Smooth muscle cell of bladder (primary cell): Measurements from ENCODE around the gene ZNF276. TPM values are rescaled to one million over a fixed set of nuclear protein-coding genes. Genes with fewer than 3 reads are reported as not detected.

Experiments
- total RNA-seq: library from RNA; depleted of rRNA; stranded (reverse); fragments of >200 nt; gene quantifications from 2 replicates; pipeline ENCODE4 v1.2.3, GENCODE V29; 2014

The ZNF276 gene, protein sequence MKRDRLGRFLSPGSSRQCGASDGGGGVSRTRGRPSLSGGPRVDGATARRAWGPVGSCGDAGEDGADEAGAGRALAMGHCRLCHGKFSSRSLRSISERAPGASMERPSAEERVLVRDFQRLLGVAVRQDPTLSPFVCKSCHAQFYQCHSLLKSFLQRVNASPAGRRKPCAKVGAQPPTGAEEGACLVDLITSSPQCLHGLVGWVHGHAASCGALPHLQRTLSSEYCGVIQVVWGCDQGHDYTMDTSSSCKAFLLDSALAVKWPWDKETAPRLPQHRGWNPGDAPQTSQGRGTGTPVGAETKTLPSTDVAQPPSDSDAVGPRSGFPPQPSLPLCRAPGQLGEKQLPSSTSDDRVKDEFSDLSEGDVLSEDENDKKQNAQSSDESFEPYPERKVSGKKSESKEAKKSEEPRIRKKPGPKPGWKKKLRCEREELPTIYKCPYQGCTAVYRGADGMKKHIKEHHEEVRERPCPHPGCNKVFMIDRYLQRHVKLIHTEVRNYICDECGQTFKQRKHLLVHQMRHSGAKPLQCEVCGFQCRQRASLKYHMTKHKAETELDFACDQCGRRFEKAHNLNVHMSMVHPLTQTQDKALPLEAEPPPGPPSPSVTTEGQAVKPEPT
- 8.2 and 12.5 TPM in 2 replicates for total RNA-seq

GRCh38 chr16:89720813-89721545, at the start of gene ZNF276, which contains the start of gene VPS9D1:
Gene ZNF276, plus strand, starts transcription at chr16:89721537. Its CDS starts 104 bp downstream, at chr16:89721641.
Gene VPS9D1, minus strand, starts transcription at chr16:89720898. Its CDS starts 37 bp downstream, at chr16:89720861.

DNA sequence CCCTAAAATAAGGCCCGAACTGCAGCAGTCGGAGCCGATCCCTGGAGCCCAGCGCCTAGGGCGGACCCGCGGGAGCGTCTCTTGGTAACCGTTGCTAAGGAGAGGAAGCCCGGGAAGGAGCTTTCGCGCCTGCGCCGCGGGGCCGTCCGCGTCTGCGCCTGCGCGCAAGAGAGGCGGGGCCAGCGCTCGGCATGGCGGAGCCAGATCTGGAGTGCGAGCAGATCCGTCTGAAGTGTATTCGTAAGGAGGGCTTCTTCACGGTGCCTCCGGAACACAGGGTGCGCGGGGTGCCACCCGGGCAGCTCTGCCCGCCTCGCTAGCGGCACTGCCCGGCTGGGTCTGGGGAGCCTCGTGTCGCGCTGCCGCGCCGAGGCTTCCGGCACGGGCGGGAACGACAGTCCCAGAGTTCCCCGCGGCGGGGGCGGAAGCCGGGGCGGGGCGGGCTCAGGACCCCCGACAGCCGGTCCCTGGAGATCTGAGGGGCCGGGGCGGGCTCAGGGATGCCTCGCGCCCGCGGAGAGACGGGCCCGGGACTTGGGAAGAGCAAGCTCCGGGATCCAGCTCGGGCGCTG, 34.7 kb upstream of the ZNF276 start, which contains the start of gene CDK10:
Gene CDK10 (plus strand): TSS at position 170 of the 572 bp plus-strand sequence. CDS start 22 bp downstream, at position 192.

DNA sequence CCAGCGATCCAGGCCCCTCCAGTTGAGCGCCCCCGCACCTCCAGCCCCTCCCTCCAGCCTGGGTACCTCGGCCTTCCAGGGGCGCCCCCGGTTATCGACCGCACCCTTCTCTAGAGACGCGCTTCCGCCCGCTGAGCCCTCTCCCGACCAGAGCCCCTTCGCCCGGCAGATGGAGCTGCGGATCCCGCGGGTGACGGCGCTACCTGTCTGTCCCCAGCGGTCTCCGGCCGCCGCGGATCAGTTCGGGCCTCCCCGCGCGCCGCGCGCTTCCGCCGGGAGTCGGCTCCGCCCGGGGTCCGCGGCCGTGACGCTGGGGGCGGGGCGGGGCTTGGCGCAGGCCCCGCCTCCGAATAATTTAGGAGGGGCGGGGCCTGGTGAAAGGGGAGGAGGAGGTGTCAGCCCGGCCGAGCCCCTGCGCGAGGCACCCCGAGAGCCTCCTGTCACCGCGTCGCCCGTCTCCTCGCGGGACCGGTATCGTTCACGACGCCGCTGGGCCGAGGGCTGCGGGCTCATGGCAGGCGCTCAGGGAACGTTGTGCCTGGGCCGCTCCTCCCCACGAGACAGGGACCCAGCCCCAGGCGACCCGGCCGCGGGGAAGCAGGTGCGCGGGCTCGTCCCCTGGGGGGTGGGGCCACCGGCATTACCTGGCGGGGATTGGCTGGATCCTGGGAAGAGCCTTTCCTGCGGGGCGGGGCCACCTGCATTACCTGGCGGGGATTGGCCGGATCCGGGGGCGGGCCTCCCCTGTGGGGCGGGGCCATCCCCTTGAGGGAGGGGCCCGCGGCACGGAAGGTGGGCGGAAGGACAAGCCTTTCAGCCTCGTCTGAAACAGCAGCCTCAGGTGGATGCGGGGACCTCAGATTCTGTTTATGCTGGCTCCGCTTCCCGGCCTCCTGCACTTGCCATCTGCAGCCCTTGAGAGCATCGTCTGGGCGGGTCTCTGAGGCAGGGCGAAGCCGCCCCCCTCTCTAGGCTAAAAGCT, 19.6 kb upstream of the ZNF276 start, which contains the start of gene SPATA2L:
Gene SPATA2L (minus strand): TSS at position 281 of the 982 bp plus-strand sequence. CDS start 473 bp downstream, outside the sequence.

Other genes with a start within 250 kb of the ZNF276 start
- gene ANKRD11, start 231.0 kb upstream of the ZNF276 start, total RNA-seq, result 44.3 and 52.3 TPM in 2 replicates
- gene SPG7, start 213.1 kb upstream of the ZNF276 start, total RNA-seq, result 80.6 and 109 TPM in 2 replicates
- 3,018 and 3,893 TPM in 2 replicates for gene RPL13, start 160.9 kb upstream of the ZNF276 start, total RNA-seq
- gene CPNE7, start 145.8 kb upstream of the ZNF276 start, total RNA-seq, result 3.6 and 4.0 TPM in 2 replicates
- gene DPEP1, start 107.9 kb upstream of the ZNF276 start, total RNA-seq, result 0.14 and 0.65 TPM in 2 replicates
- gene CHMP1A, start 63.8 kb upstream of the ZNF276 start, total RNA-seq, result 72.0 and 82.3 TPM in 2 replicates
- gene SPATA33, start 63.7 kb upstream of the ZNF276 start, total RNA-seq, result 1.3 and 2.6 TPM in 2 replicates
- gene CDK10, start 34.8 kb upstream of the ZNF276 start, total RNA-seq, result 25.6 and 29.5 TPM in 2 replicates
- 6.7 and 6.8 TPM in 2 replicates for gene SPATA2L, start 19.8 kb upstream of the ZNF276 start, total RNA-seq
- 7.1 TPM in 2 replicates for gene VPS9D1, start 639 bp upstream of the ZNF276 start, total RNA-seq
- gene FANCA, start 95.1 kb downstream of the ZNF276 start, total RNA-seq, result 2.0 and 2.2 TPM in 2 replicates
- 0.55 and 1.00 TPM in 2 replicates for gene SPIRE2, start 106.9 kb downstream of the ZNF276 start, total RNA-seq
- gene TCF25, start 152.1 kb downstream of the ZNF276 start, total RNA-seq, result 209 and 238 TPM in 2 replicates
- 3.6 and 4.3 TPM in 2 replicates for gene MC1R, start 197.3 kb downstream of the ZNF276 start, total RNA-seq
- 128 and 149 TPM in 2 replicates for gene TUBB3, start 201.8 kb downstream of the ZNF276 start, total RNA-seq
- gene DEF8, start 227.2 kb downstream of the ZNF276 start, total RNA-seq, result 85.5 and 94.7 TPM in 2 replicates